HepG2 (cell line): Measurements from ENCODE around the gene TMEM87B.

Experiments
- CREB3 ChIP-seq: sonication (generic); formaldehyde crosslinking; IDR thresholded peaks from 2 replicates; pipeline ENCODE4 v1.5.0; 2020; ENCODE audit warnings: missing genetic modification reagents
- CTCF ChIP-seq: sonication (generic); formaldehyde crosslinking; IDR thresholded peaks from 2 replicates; pipeline ENCODE4 v1.5.0; 2020; ENCODE audit warnings: mild to moderate bottlenecking, missing genetic modification reagents, moderate library complexity
- HOXA9 ChIP-seq: sonication (generic); formaldehyde crosslinking; IDR thresholded peaks from 2 replicates; pipeline ENCODE4 v1.8.1; 2022; ENCODE audit warnings: missing genetic modification reagents, mild to moderate bottlenecking, moderate library complexity, borderline replicate concordance
- MTF1 ChIP-seq: sonication (generic); formaldehyde crosslinking; IDR thresholded peaks from 2 replicates; pipeline ENCODE4 v1.5.0; 2020; ENCODE audit warnings: missing genetic modification reagents
- RAD21 ChIP-seq: fragments of 450-650 bp; formaldehyde crosslinking; IDR thresholded peaks from 2 replicates; pipeline ENCODE4 v1.5.0; 2020; ENCODE audit warnings: mild to moderate bottlenecking
- TCF7 ChIP-seq: sonication (generic); IDR thresholded peaks from 2 replicates; pipeline ENCODE4 v1.6.1; 2016; ENCODE audit warnings: antibody characterized with exemption, low read depth
- THRA ChIP-seq: sonication (generic); formaldehyde crosslinking; IDR thresholded peaks from 2 replicates; pipeline ENCODE4 v1.4.0; 2020; ENCODE audit warnings: missing genetic modification reagents, borderline replicate concordance
- ZNF17 ChIP-seq: sonication (generic); formaldehyde crosslinking; IDR thresholded peaks from 2 replicates; pipeline ENCODE4 v1.5.0; 2020; ENCODE audit warnings: mild to moderate bottlenecking, missing genetic modification reagents
- ZNF34 ChIP-seq: sonication (generic); formaldehyde crosslinking; IDR thresholded peaks from 2 replicates; pipeline ENCODE4 v1.4.0; 2020; ENCODE audit warnings: mild to moderate bottlenecking, missing genetic modification reagents, borderline replicate concordance
- ZNF503 ChIP-seq: sonication (generic); formaldehyde crosslinking; IDR thresholded peaks from 2 replicates; pipeline ENCODE4 v1.4.0; 2020; ENCODE audit warnings: missing genetic modification reagents
- ZSCAN9 ChIP-seq: IDR thresholded peaks from 2 replicates; pipeline ENCODE4 v1.6.1; 2016; ENCODE audit warnings: borderline replicate concordance

DNA sequence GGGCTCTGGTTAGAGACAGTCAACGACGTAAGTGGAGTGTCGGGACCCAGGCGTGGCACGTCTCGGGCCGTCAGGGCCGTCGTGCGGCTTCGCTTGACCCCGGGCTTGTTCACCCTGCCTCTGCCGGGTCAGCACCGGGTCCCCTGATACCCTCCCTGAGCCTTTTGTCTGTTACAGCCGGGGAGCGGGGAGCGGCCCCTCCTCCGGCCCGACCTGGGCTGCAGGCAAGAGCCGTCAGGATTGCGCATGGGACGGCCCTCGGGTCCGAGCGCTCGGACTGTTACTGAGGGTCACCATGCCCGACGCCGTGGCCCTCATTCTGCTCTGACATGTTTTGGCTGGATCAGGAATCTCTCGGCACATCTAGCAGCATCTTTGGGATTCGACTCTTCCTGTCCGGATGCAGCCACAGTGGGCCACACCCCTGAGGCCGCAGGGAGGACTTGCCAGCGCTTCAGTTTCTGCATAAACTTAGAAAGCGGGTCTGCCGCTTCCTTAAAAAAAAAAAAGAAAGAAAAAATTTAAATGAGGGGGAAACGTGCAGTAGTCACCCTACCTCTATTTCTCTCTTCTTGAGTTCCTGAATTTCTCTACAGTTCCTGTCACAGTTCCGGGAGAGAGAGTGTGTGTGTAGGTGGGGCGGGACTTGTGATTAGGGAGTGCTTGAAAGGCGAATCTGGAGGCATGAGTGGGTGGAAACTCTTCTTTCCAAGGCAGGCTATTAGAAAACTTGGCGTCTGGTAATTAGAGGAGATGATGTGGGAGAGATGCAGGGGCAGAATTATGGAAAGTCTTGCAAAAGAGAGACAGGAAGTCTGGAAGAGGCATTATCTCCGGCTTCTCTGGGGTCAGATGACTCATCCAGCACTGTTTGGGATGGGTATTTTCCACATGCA is 909 bp downstream of the TMEM87B start:
- TF ChIP-seq HOXA9 (CRISPR knock-in tag) (no peak), CTCF (no peak), THRA (CRISPR knock-in tag) (no peak), RAD21 (CRISPR knock-in tag) (no peak), ZSCAN9 (CRISPR knock-in tag) (no peak), TCF7 (no peak), ZNF503 (no peak), ZNF34 (no peak), ZNF17 (CRISPR knock-in tag) (no peak), CREB3 (CRISPR knock-in tag) (no peak), MTF1 (CRISPR knock-in tag) (no peak)
